GM21717 (cell line): ENCODE data around the gene SCAMP5.

Source experiments
- ATAC-seq: cut with Tn5 transposase; IDR thresholded peaks from one replicate; pipeline ENCODE4 v1.9.1; 2021; ENCODE audit warnings: mild to moderate bottlenecking, moderate library complexity; ENCODE audit not compliant: unreplicated experiment

Gene SCAMP5

GRCh38 chr15:75067123-75067830, 71.9 kb downstream of the SCAMP5 start:
- no peak for ATAC-seq

GRCh38 chr15:75068748-75069147, 73.4 kb downstream of the SCAMP5 start:
- no peak for ATAC-seq

GRCh38 chr15:75069301-75069925, 74.0 kb downstream of the SCAMP5 start:
- ATAC-seq: peak; percentile 82

GRCh38 chr15:75070674-75071073, 75.3 kb downstream of the SCAMP5 start:
- ATAC-seq: no peak
